Loucy (cell line): ENCODE measurements around the gene CLMN.

Source experiments
- H2AFZ ChIP-seq: fragments of 200-600 bp; sonication (generic); 2 replicates; pipeline ENCODE4 v1.6.0; 2016; ENCODE audit warnings: antibody characterized with exemption, mild to moderate bottlenecking, low read length, moderate library complexity
- H3F3A ChIP-seq: fragments of 200-600 bp; 2 replicates; pipeline ENCODE4 v1.6.0; 2016; ENCODE audit warnings: antibody characterized with exemption, low read depth, mild to moderate bottlenecking
- H3K27me3 ChIP-seq: fragments of 200-600 bp; sonication (generic); 2 replicates; pipeline ENCODE4 v1.6.1; 2014; ENCODE audit warnings: low read length, mild to moderate bottlenecking; ENCODE audit not compliant: insufficient read depth, poor library complexity, severe bottlenecking
- H3K36me3 ChIP-seq: fragments of 200-600 bp; sonication (generic); 2 replicates; pipeline ENCODE4 v1.6.1; 2016; ENCODE audit warnings: low read length; ENCODE audit not compliant: insufficient read depth
- H3K4me1 ChIP-seq: fragments of 200-600 bp; sonication (generic); 2 replicates; pipeline ENCODE4 v1.5.1; 2014; ENCODE audit warnings: low read length, mild to moderate bottlenecking; ENCODE audit not compliant: insufficient read depth, poor library complexity, severe bottlenecking
- H3K4me2 ChIP-seq: fragments of 200-600 bp; sonication (generic); 2 replicates; pipeline ENCODE4 v1.6.0; 2014; ENCODE audit warnings: antibody characterized with exemption, low read length, low read depth, mild to moderate bottlenecking; ENCODE audit not compliant: poor library complexity, severe bottlenecking
- H3K4me3 ChIP-seq: fragments of 200-600 bp; sonication (generic); 2 replicates; pipeline ENCODE4 v1.5.1; 2014; ENCODE audit warnings: low read length, mild to moderate bottlenecking, mixed read lengths; ENCODE audit not compliant: poor library complexity, severe bottlenecking
- H3K79me2 ChIP-seq: fragments of 200-600 bp; sonication (generic); 2 replicates; pipeline ENCODE4 v1.6.1; 2014; ENCODE audit warnings: low read length; ENCODE audit not compliant: insufficient read depth
- H3K9ac ChIP-seq: fragments of 200-600 bp; sonication (generic); 2 replicates; pipeline ENCODE4 v1.6.0; 2014; ENCODE audit warnings: mild to moderate bottlenecking, low read depth, low read length, moderate library complexity; ENCODE audit not compliant: poor library complexity, severe bottlenecking
- H3K9me2 ChIP-seq: fragments of 200-600 bp; sonication (generic); replicated peaks from 2 replicates; pipeline ENCODE4 v1.6.1; 2016; ENCODE audit warnings: low read depth, low read length, mixed read lengths
- H3K9me3 ChIP-seq: fragments of 200-600 bp; sonication (generic); 2 replicates; pipeline ENCODE4 v1.6.1; 2014; ENCODE audit warnings: mild to moderate bottlenecking, antibody characterized with exemption, low read length, low read depth; ENCODE audit not compliant: insufficient read depth
- H4K20me1 ChIP-seq: fragments of 200-600 bp; sonication (generic); 2 replicates; pipeline ENCODE4 v1.6.0; 2014; ENCODE audit warnings: antibody characterized with exemption, low read length, mild to moderate bottlenecking; ENCODE audit not compliant: insufficient read depth, poor library complexity, severe bottlenecking
- CTCF ChIP-seq: fragments of 200-600 bp; sonication (generic); conservative IDR thresholded peaks from 2 replicates; pipeline ENCODE4 v1.5.1; 2014; ENCODE audit warnings: mild to moderate bottlenecking, antibody characterized with exemption, low read length
- EZH2phosphoT487 ChIP-seq: fragments of 200-600 bp; IDR thresholded peaks from 2 replicates; pipeline ENCODE4 v1.6.1; 2018; ENCODE audit warnings: antibody characterized with exemption, mild to moderate bottlenecking, moderate library complexity, borderline replicate concordance

CLMN gene

DNA sequence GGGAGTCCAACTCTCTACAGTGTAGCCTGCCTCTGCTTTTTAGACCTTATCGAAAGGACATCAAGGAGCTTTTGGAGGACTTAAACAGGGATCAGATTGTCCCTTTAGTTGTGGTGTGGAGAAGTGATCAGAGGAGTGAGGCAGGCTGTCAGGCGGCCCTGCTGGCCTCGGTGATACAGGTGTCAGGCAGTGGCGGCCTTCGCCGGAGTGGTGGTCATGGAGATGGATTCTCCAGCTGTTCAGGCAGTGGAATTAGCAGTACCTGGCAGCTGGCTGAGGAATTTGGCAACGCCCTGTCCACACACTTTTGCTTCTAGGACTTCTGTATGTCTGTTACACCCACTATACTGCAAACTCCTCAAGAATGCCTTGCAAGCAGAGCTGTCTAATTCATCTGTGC is 4.2 kb upstream of the CLMN start:
- H3K79me2 ChIP-seq: no peaks in the 10 kb centered on the region
- no peak overlapping the region for H2AFZ ChIP-seq
- H3K9ac ChIP-seq: no peak overlapping the region
- no peaks in the 10 kb centered on the region for H3K9me2 ChIP-seq
- no peaks in the 10 kb centered on the region for H3K27me3 ChIP-seq
- TF ChIP-seq EZH2phosphoT487 (no peak), CTCF (no peak)
- H3K4me2 ChIP-seq: no peak overlapping the region
- no peaks in the 10 kb centered on the region for H3K9me3 ChIP-seq
- H3K4me3 ChIP-seq: no peak overlapping the region
- H4K20me1 ChIP-seq: no peaks in the 10 kb centered on the region
- H3K4me1 ChIP-seq: peaks cover 6% of the 10 kb centered on the region
- no peaks in the 10 kb centered on the region for H3F3A ChIP-seq
- no peaks in the 10 kb centered on the region for H3K36me3 ChIP-seq

- Histone ChIP-seq H3K4me3 (no peak overlapping the region), H3K36me3 (no peaks in the 10 kb centered on the region), H3K79me2 (no peaks in the 10 kb centered on the region), H3K9ac (no peak overlapping the region), H4K20me1 (no peaks in the 10 kb centered on the region), H3F3A (no peaks in the 10 kb centered on the region), H2AFZ (no peak overlapping the region), H3K27me3 (no peaks in the 10 kb centered on the region), H3K4me1 (peaks cover 10% of the 10 kb centered on the region), H3K9me3 (no peaks in the 10 kb centered on the region), H3K9me2 (no peaks in the 10 kb centered on the region), H3K4me2 (no peak overlapping the region)
- TF ChIP-seq CTCF (no peak), EZH2phosphoT487 (no peak)
Measured at GRCh38 chr14:95323361-95323760, 3.7 kb upstream of the CLMN start.

GRCh38 chr14:95322651-95323050 is 2.9 kb upstream of the CLMN start:
- Histone ChIP-seq H3K27me3 (no peaks in the 10 kb centered on the region), H3K4me1 (peaks cover 10% of the 10 kb centered on the region), H2AFZ (no peak overlapping the region), H3F3A (no peaks in the 10 kb centered on the region), H3K4me3 (no peak overlapping the region), H3K36me3 (no peaks in the 10 kb centered on the region), H3K9me3 (no peaks in the 10 kb centered on the region), H3K4me2 (no peak overlapping the region), H3K9ac (no peak overlapping the region), H3K9me2 (no peaks in the 10 kb centered on the region), H3K79me2 (no peaks in the 10 kb centered on the region), H4K20me1 (no peaks in the 10 kb centered on the region)
- no peak for TF ChIP-seq CTCF
- TF ChIP-seq EZH2phosphoT487: no peak
